Mesothelial cell of epicardium (in vitro differentiated cells): Measurements from ENCODE around the gene ATIC. TPM values are rescaled to one million over a fixed set of nuclear protein-coding genes. Genes with fewer than 3 reads are reported as not detected.
A peak's percentile ranks its signal among the peaks of the same experiment; 100 is the strongest.

Experiments used
- DNase-seq, 2 experiments: peaks; one replicate each; pipeline ENCODE4 v3.0.0; 2021; ENCODE audit warnings: low spot score in 2 of 2; ENCODE audit not compliant: unreplicated experiment in 2 of 2
- H3K27ac Mint-ChIP-seq: 2 replicates; pipeline ENCODE4 v1.8.0; 2021; ENCODE audit warnings: mixed read lengths
- H3K27me3 Mint-ChIP-seq: 2 replicates; pipeline ENCODE4 v1.8.0; 2021; ENCODE audit warnings: low read depth, mixed read lengths
- H3K36me3 Mint-ChIP-seq: 2 replicates; pipeline ENCODE4 v1.8.0; 2021; ENCODE audit warnings: mixed read lengths
- H3K4me1 Mint-ChIP-seq: 2 replicates; pipeline ENCODE4 v1.8.0; 2021; ENCODE audit warnings: mixed read lengths
- H3K4me3 Mint-ChIP-seq: 2 replicates; pipeline ENCODE4 v1.8.0; 2021; ENCODE audit warnings: mild to moderate bottlenecking, moderate library complexity, mixed read lengths
- H3K9me3 Mint-ChIP-seq: 2 replicates; pipeline ENCODE4 v1.8.0; 2021; ENCODE audit warnings: mixed read lengths
- CTCF ChIP-seq: fragments of 200-600 bp; sonication (generic); IDR thresholded peaks from one replicate; pipeline ENCODE4 v1.5.0; 2021; ENCODE audit warnings: antibody characterized with exemption; ENCODE audit not compliant: unreplicated experiment
- total RNA-seq: library from RNA; stranded (reverse); gene quantifications from 3 replicates; pipeline ENCODE4 v1.2.1, GENCODE V29; 2021

The ATIC gene
- total RNA-seq, 1 donor from 2014 or later: 115 TPM

DNA sequence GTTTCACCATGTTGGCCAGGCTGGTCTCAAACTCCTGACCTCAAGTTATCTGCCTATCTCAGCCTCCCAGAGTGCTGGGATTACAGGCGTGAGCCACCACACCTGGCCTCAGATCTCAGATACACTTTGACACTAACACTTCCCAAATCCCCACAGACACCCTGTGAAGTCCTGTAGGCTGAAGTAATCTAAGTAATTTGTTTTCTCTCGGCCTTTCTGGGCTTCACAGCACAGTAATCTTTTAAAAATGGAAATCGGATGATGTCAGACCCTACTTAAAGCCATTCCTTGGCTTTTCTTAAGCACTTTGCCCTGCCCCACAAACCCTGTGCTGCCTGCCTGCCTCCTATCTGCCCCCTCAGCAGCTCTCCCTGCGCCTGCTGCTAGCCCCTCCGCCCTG, 16.2 kb downstream of the ATIC start:
- H3K27me3 Mint-ChIP-seq: no peaks in the 10 kb centered on the region
- no peak for DNase-seq

DNA sequence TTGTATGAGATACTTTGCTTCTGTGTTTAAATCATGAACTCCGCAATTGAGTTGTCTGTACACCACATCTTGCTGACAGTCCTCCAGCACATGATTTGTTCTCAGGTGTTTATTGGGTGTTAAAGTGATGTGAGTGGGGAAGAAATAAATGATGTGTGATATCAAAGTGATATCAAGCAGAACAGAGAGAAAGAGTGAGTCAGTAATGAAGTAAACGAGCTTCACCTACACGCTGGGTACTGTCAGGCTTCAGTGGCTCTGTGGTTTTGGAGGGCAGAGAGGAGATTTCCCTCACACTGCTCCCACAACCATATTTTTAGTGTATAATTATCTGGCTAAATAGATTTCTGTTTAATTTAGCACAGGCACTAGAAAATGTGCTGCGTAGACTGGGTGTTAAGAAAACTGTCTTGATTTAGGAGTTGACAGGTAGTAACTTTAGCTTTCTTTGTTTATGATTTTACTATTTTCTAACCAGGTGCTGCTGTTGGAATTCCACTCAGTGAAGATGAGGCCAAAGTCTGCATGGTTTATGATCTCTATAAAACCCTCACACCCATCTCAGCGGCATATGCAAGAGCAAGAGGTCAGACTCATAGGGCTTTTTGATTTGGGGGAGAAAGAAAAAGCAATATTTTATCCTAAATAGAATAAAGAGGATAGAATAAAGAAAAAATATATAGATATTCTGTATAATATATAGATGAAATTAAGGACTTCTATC, 21.2 kb downstream of the ATIC start:
- H3K4me1 Mint-ChIP-seq: no peaks in the 10 kb centered on the region
- DNase-seq: no peak
- no peaks in the 10 kb centered on the region for H3K27me3 Mint-ChIP-seq
- peaks cover 49% of the 10 kb centered on the region for H3K36me3 Mint-ChIP-seq
- H3K4me3 Mint-ChIP-seq: no peak overlapping the region
- H3K9me3 Mint-ChIP-seq: no peaks in the 10 kb centered on the region
- H3K27ac Mint-ChIP-seq: no peak overlapping the region
- no peak for TF ChIP-seq CTCF

More for the DNA sequence above, 16.2 kb downstream of the ATIC start:
- no peaks in the 10 kb centered on the region for H3K9me3 Mint-ChIP-seq
- no peak overlapping the region for H3K4me3 Mint-ChIP-seq
- no peak for TF ChIP-seq CTCF
- H3K4me1 Mint-ChIP-seq: peaks cover 2% of the 10 kb centered on the region
- peak overlapping the region; percentile 74 for H3K27ac Mint-ChIP-seq
- H3K36me3 Mint-ChIP-seq: peaks cover 52% of the 10 kb centered on the region

DNA sequence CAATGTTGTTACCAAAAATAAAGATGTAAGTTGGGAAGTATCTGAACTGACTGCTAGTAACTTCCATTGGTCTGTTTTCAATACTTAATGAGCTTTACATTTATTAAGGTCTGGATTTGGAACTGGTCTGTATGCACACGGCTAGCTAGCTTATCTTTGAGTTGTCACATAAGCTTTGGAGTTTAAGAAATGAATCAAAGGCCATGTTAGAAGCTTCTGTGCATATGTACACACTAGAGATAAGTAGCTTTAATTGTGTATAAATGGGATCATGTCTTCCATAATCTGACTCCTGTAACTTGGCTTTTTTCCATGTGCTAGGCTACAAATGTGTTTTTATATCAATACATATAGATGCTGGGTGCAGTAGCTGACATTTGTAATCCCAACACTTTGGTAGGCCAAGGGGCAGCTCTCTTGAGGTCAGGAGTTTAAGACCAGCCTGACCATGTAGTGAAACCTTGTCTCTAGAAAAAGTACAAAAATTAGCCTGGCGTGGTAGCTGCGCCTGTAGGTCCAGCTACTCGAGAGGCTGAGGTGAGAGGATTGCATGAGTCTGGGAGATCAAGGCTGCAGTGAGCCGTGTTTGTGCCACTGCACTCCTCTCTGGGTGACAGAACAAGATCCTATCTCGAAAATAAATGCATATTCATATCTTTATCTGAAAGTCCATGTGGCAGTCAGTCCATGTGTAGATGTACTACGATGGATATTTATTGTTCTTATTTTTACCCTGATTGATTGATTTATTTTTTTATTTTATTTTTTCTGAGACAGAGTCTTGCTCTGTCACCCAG, 27.2 kb downstream of the ATIC start:
- no peak overlapping the region for H3K4me3 Mint-ChIP-seq
- H3K27ac Mint-ChIP-seq: no peak overlapping the region
- no peaks in the 10 kb centered on the region for H3K9me3 Mint-ChIP-seq
- DNase-seq: no peak
- H3K4me1 Mint-ChIP-seq: peaks cover 10% of the 10 kb centered on the region
- peaks cover 64% of the 10 kb centered on the region for H3K36me3 Mint-ChIP-seq
- H3K27me3 Mint-ChIP-seq: no peaks in the 10 kb centered on the region
- no peak for TF ChIP-seq CTCF

DNA sequence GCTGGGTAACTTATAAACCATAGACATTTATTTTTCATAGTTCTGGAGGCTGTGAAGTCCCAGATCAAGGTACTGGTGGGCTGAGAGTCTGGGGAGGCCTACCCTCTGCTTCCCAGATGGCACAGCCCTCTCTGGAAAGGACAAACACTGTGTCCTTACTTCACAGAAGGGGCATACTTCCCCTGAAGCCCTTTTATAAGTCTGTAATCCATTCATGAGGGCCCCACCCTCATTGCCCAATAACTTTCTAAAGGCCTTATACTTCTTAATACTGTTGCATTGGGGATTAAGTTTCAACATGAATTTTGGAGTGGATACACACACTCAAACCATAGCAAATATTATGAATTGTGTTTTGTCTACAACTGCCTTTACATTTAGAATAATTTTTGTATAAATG, 36.0 kb downstream of the ATIC start:
- Mint-ChIP-seq H3K9me3 (no peaks in the 10 kb centered on the region), H3K36me3 (peaks cover 65% of the 10 kb centered on the region), H3K4me3 (no peak overlapping the region), H3K27ac (no peak overlapping the region), H3K4me1 (no peaks in the 10 kb centered on the region), H3K27me3 (no peaks in the 10 kb centered on the region)
- no peak for DNase-seq
- no peak for TF ChIP-seq CTCF

- H3K36me3 Mint-ChIP-seq: peaks cover 49% of the 10 kb centered on the region
Measured at GRCh38 chr2:215352602-215353001, 40.7 kb downstream of the ATIC start.

More at GRCh38 chr2:215352602-215353001, 40.7 kb downstream of the ATIC start:
- Mint-ChIP-seq H3K4me3 (no peak overlapping the region), H3K27me3 (no peaks in the 10 kb centered on the region), H3K27ac (no peak overlapping the region), H3K9me3 (no peaks in the 10 kb centered on the region), H3K4me1 (peaks cover 5% of the 10 kb centered on the region)
- DNase-seq: no peak
- no peak for TF ChIP-seq CTCF
